ENCODE results near the gene MYO5B. TPM values are rescaled to one million over a fixed set of nuclear protein-coding genes. Genes with fewer than 3 reads are reported as not detected.

The MYO5B gene
- total RNA-seq, 1 donor from 2014 or later, result 22.6 TPM

DNA sequence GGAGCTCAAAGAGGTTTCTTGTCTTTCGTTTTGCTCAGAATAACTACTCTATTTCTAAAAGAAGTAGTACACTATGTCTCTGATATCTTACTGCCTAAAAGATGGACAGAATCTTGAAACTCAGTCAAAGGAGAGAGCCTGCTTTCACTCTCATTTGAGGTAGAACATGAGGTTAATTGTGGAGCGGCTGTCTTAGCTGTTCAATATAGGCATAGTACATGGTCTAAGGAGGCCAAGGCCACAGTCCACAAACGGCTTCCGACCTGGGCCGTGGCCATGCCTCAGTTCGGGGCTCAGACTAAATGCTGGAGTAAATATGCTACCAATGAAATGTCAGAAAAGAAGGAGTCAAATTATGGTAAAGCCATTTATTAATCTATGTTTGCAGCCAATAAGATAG is 195.8 kb downstream of the MYO5B start:
- no peaks in the 10 kb centered on the region for H3K27me3 ChIP-seq
- no peaks in the 10 kb centered on the region for H3K4me1 ChIP-seq
- TF ChIP-seq, protein P1, sequence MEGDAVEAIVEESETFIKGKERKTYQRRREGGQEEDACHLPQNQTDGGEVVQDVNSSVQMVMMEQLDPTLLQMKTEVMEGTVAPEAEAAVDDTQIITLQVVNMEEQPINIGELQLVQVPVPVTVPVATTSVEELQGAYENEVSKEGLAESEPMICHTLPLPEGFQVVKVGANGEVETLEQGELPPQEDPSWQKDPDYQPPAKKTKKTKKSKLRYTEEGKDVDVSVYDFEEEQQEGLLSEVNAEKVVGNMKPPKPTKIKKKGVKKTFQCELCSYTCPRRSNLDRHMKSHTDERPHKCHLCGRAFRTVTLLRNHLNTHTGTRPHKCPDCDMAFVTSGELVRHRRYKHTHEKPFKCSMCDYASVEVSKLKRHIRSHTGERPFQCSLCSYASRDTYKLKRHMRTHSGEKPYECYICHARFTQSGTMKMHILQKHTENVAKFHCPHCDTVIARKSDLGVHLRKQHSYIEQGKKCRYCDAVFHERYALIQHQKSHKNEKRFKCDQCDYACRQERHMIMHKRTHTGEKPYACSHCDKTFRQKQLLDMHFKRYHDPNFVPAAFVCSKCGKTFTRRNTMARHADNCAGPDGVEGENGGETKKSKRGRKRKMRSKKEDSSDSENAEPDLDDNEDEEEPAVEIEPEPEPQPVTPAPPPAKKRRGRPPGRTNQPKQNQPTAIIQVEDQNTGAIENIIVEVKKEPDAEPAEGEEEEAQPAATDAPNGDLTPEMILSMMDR (IDR thresholded peaks at IDR 0.05), result no peak
- TF ChIP-seq POLR2A (IDR thresholded peaks at IDR 0.05), result no peak
- TF ChIP-seq POLR2AphosphoS5 (IDR thresholded peaks at IDR 0.05; ENCODE audit: insufficient read depth in 1 of 2, low read depth in 1 of 2), result no peak
- no peaks in the 10 kb centered on the region for H3K36me3 ChIP-seq
- no peak overlapping the region for H3K4me3 ChIP-seq
- no peaks in the 10 kb centered on the region for H3K9me3 ChIP-seq
- H3K27ac ChIP-seq, result no peak overlapping the region
- intact Hi-C loops (cut with DNase I), result no loop called here
- DNase-seq (ENCODE audit: extremely low spot score in 2 of 2), result no peak

DNA sequence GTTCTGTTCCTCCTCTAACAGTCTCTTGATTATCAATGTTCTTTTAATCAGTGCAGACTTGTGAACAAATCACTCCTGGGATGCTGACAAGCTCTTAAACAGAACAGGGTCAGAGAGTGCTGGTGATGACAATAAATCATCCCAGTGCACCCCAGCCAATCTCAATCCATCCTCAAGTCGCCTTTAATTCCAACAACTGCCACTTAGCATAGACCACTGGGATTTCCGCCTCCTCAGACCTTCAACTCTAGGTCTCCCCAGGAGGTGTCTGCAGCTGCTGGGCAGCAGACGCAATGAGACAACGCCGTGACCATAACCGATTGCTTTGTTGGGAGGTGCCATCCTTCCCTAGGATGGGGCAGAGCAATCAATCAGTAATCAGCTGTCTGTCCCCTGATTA is 197.4 kb downstream of the MYO5B start:
- intact Hi-C loops (cut with DNase I), result no loop called here
- Histone ChIP-seq H3K27me3 (no peaks in the 10 kb centered on the region), H3K36me3 (no peaks in the 10 kb centered on the region), H3K4me3 (no peak overlapping the region), H3K4me1 (no peaks in the 10 kb centered on the region), H3K27ac (no peak overlapping the region), H3K9me3 (no peaks in the 10 kb centered on the region)
- no peak for TF ChIP-seq POLR2AphosphoS5 (IDR thresholded peaks at IDR 0.05; ENCODE audit: insufficient read depth in 1 of 2, low read depth in 1 of 2)
- TF ChIP-seq, protein P1 (IDR thresholded peaks at IDR 0.05), result no peak
- no peak for TF ChIP-seq POLR2A (IDR thresholded peaks at IDR 0.05)
- DNase-seq (ENCODE audit: extremely low spot score in 2 of 2), result no peak

DNA sequence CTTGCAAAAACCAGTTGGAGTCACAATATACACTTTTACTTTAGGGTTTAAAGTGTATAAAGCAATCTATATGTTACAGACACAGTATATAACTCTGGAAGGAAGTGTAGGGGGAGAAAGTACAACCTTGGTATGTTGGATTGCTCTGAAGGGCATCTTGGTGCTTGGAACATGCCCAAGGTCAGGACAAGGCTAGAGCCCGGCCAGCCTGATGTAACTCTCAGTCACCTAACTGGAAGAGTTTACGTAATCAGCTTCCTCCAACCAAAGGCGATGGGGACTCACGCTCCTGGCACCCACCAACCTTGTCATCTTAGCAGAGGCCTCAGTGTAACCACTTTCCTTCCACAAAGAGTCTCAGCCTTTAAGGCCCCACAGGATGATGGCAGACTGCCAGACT is 200.5 kb downstream of the MYO5B start:
- TF ChIP-seq POLR2A (IDR thresholded peaks at IDR 0.05) (no peak), POLR2AphosphoS5 (IDR thresholded peaks at IDR 0.05; ENCODE audit: insufficient read depth in 1 of 2, low read depth in 1 of 2) (no peak)
- TF ChIP-seq, protein P1 (IDR thresholded peaks at IDR 0.05), result no peak
- H3K36me3 ChIP-seq, result no peaks in the 10 kb centered on the region

DNA sequence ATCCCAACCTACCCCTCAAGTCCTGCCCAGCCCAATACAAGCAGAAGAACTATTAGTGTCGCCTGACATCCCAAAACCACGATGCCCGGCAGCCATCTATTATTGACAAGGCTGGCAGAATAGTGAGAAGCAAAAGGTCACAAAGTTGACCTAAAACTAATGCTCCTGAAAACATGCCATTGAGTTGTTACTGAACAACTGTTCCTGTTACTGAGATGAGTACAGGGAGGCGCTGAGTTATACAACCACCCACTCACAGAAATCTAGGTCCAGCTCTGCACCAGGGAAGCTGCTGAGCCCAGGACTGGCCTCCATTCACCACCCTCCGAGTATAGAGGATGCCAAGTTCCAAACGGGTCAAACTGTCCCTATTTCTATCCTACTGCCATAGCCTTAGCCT is 201.6 kb downstream of the MYO5B start:
- no peaks in the 10 kb centered on the region for H3K36me3 ChIP-seq
- TF ChIP-seq POLR2AphosphoS5 (IDR thresholded peaks at IDR 0.05; ENCODE audit: insufficient read depth in 1 of 2, low read depth in 1 of 2) (no peak), POLR2A (IDR thresholded peaks at IDR 0.05) (no peak)
- TF ChIP-seq, protein P1 (IDR thresholded peaks at IDR 0.05), result no peak
- no peaks in the 10 kb centered on the region for H3K9me3 ChIP-seq
- H3K4me1 ChIP-seq, result peaks cover 14% of the 10 kb centered on the region
- H3K4me3 ChIP-seq, result no peak overlapping the region
- intact Hi-C loops (cut with DNase I), result no loop called here
- no peak for DNase-seq (ENCODE audit: extremely low spot score in 2 of 2)
- H3K27ac ChIP-seq, result no peak overlapping the region
- H3K27me3 ChIP-seq, result no peaks in the 10 kb centered on the region

More for the DNA sequence above, 200.5 kb downstream of the MYO5B start:
- H3K27ac ChIP-seq, result no peak overlapping the region
- H3K27me3 ChIP-seq, result no peaks in the 10 kb centered on the region
- no peak for DNase-seq (ENCODE audit: extremely low spot score in 2 of 2)
- no peak overlapping the region for H3K4me3 ChIP-seq
- H3K9me3 ChIP-seq, result no peaks in the 10 kb centered on the region
- intact Hi-C loops (cut with DNase I), result no loop called here
- H3K4me1 ChIP-seq, result peaks cover 3% of the 10 kb centered on the region

DNA sequence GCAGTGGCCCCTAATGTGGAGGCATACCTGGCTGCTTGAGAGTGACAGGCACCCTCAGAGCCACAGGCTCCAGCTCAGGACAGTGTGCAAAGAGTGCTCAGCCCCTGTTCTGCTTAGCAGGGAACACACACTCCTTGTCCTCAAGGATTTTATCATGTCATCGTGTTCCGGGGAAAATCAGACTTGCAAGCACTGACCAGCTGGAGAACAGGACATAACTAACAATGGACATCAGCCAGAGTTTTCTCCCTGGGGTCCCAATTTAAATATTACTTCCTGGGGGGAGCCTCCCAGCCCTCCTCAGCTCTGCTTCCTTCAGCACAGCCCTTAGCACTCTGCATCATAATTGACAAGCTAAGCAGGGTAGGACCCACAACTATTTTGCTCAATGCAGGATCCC is 206.2 kb downstream of the MYO5B start:
- peaks cover 18% of the 10 kb centered on the region for H3K4me1 ChIP-seq
- no peaks in the 10 kb centered on the region for H3K36me3 ChIP-seq
- intact Hi-C loops (cut with DNase I), result no loop called here
- no peak for DNase-seq (ENCODE audit: extremely low spot score in 2 of 2)
- H3K27me3 ChIP-seq, result no peaks in the 10 kb centered on the region
- no peak overlapping the region for H3K27ac ChIP-seq
- H3K4me3 ChIP-seq, result no peak overlapping the region
- no peak for TF ChIP-seq POLR2AphosphoS5 (IDR thresholded peaks at IDR 0.05; ENCODE audit: insufficient read depth in 1 of 2, low read depth in 1 of 2)
- TF ChIP-seq, protein P1 (IDR thresholded peaks at IDR 0.05), result no peak
- no peak for TF ChIP-seq POLR2A (IDR thresholded peaks at IDR 0.05)
- no peaks in the 10 kb centered on the region for H3K9me3 ChIP-seq
